Thyroid gland (tissue), 4 donors: Measurements from ENCODE around the gene LIN7A. TPM values are rescaled to one million over a fixed set of nuclear protein-coding genes. Genes with fewer than 3 reads are reported as not detected.
A peak's percentile ranks its signal among the peaks of the same experiment; 100 is the strongest.

ENCODE experiments used
- DNase-seq, 2 donors: peaks; one replicate each; pipeline ENCODE4 v3.0.0-alpha.2; 2019
- H3K27ac ChIP-seq, 3 donors: fragments of 200-600 bp; sonication (generic); 1 replicate in 2 of 3; 2 replicates in 1 of 3; pipeline ENCODE4 v1.5.1; 2016 to 2019; ENCODE audit warnings: mild to moderate bottlenecking in 1 of 3, moderate library complexity in 1 of 3
- H3K27me3 ChIP-seq: fragments of 200-600 bp; sonication (generic); one replicate; pipeline ENCODE4 v1.5.1; 2019
- H3K36me3 ChIP-seq, 2 donors: fragments of 200-600 bp; sonication (generic); one replicate each; pipeline ENCODE4 v1.5.1; 2016 to 2019
- H3K4me1 ChIP-seq, 2 donors: fragments of 200-600 bp; sonication (generic); one replicate each; pipeline ENCODE4 v1.5.1; 2017 to 2019
- H3K4me3 ChIP-seq, 3 donors: fragments of 200-600 bp; sonication (generic); replicated peaks in 1 of 3; 1 replicate in 2 of 3; 2 replicates in 1 of 3; pipeline ENCODE4 v1.5.1; 2016; ENCODE audit warnings: mild to moderate bottlenecking in 1 of 3
- H3K9me3 ChIP-seq: fragments of 200-600 bp; sonication (generic); one replicate; pipeline ENCODE4 v1.5.1; 2017
- CTCF ChIP-seq, 6 experiments: fragments of 200-600 bp in 3 of 6; fragments of 450-650 bp in 3 of 6; sonication (generic) in 3 of 6; IDR thresholded peaks; one replicate each; pipeline ENCODE4 v1.5.1; 2016 to 2019; ENCODE audit warnings: antibody characterized with exemption in 6 of 6, mild to moderate bottlenecking in 2 of 6, inconsistent platforms in 1 of 6, moderate library complexity in 1 of 6
- POLR2A ChIP-seq, 2 donors: fragments of 450-650 bp; IDR thresholded peaks; one replicate each; pipeline ENCODE4 v1.6.1; 2017; ENCODE audit warnings: antibody characterized with exemption in 2 of 2, mild to moderate bottlenecking in 2 of 2, moderate library complexity in 1 of 2
- WGBS, 2 donors: methylation state at CpG; one replicate each; pipeline ENCODE4 v1.1.5; 2017; 5-methylcytosine and 5-hydroxymethylcytosine counted together
- intact Hi-C: fragments of 100-400 bp; cut with DNase I; formaldehyde crosslinking; loops from one replicate; pipeline ENCODE4 v1.15.1; 2023
- total RNA-seq, 4 donors: library from RNA; depleted of rRNA; stranded (reverse); fragments of >200 nt; gene quantifications; one replicate each; pipeline ENCODE4 v1.2.3, GENCODE V29; 2016

LIN7A gene
- total RNA-seq, 4 donors from 2014 or later, result 7.9 to 21.4 (median 18.4) TPM

GRCh38 chr12:80857311-80857710 is 80.4 kb downstream of the LIN7A start:
- intact Hi-C loops, result no loop called here
- Histone ChIP-seq H3K9me3 (no peaks in the 10 kb centered on the region), H3K27me3 (no peaks in the 10 kb centered on the region), H3K4me1 (no peaks in the 10 kb centered on the region), H3K36me3 (no peaks in the 10 kb centered on the region), H3K27ac (no peak overlapping the region), H3K4me3 (no peak overlapping the region)
- DNase-seq, result no peak
- no peak for TF ChIP-seq CTCF (IDR thresholded peaks at IDR 0.05)
- TF ChIP-seq POLR2A (IDR thresholded peaks at IDR 0.05), result no peak
- WGBS, 2 donors, result 96 to 97% methylated on average over 1 of the region's 1 CpG

DNA sequence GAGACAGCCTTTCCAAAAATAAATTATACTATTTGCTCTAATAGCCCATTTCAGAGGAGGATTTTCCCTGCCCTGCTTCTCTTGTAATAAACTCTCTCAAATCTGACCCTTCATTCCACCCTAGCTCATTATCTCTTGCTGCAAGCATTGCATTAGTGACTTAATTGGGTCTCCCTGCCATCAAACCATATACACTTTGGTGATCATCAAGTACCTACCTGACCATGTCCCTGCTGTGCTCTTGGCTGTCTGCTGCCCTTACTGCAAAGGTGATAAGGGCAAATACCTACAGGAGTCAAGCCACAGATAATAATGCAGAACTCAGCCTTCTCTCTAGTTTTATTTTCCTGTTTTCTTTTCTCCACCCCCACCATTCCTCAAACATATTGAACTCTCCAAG is 88.4 kb downstream of the LIN7A start:
- Histone ChIP-seq H3K27me3 (no peaks in the 10 kb centered on the region), H3K9me3 (no peaks in the 10 kb centered on the region), H3K4me3 (no peak overlapping the region), H3K4me1 (peaks cover 10 to 11% of the 10 kb centered on the region in 2 donors), H3K27ac (no peak overlapping the region), H3K36me3 (no peaks in the 10 kb centered on the region)
- TF ChIP-seq CTCF (IDR thresholded peaks at IDR 0.05) (no peak), POLR2A (IDR thresholded peaks at IDR 0.05) (no peak)
- DNase-seq, result no peak
- intact Hi-C loops, result no loop called here

- intact Hi-C loops, result no loop called here
- Histone ChIP-seq H3K36me3 (no peaks in the 10 kb centered on the region), H3K9me3 (no peaks in the 10 kb centered on the region), H3K27ac (no peak overlapping the region), H3K4me3 (no peak overlapping the region), H3K27me3 (no peaks in the 10 kb centered on the region), H3K4me1 (peaks cover 10 to 11% of the 10 kb centered on the region in 2 donors)
- 95 to 96% methylated on average over 1 of the region's 1 CpG for WGBS, 2 donors
- DNase-seq, result no peak
- TF ChIP-seq CTCF (IDR thresholded peaks at IDR 0.05), result no peak
- no peak for TF ChIP-seq POLR2A (IDR thresholded peaks at IDR 0.05)
Measured at GRCh38 chr12:80848858-80849257, 88.9 kb downstream of the LIN7A start.

DNA sequence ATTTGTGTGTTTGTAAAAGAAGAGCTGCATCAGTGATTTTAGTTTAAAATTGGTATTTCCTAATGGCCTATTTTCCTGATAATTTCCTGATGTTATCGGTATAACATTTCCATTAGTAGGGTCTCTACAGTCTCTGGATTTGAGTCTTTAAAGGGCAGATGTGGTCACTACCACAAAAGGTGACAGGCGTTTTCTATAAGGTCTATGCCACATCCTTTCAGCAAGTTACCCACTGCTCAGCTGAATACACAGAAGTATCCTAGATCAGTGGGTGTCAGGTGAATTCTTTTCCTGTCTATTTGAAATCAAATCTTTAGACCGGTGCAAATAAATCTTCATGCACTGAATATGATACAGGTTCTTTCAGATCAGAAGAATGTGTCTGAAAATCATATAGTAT is 90.2 kb downstream of the LIN7A start:
- Histone ChIP-seq H3K27me3 (no peaks in the 10 kb centered on the region), H3K27ac (no peak overlapping the region), H3K4me1 (peaks cover 10 to 11% of the 10 kb centered on the region in 2 donors), H3K4me3 (no peak overlapping the region), H3K36me3 (no peaks in the 10 kb centered on the region), H3K9me3 (no peaks in the 10 kb centered on the region)
- intact Hi-C loops, result no loop called here
- WGBS, 2 donors, result 78 to 83% methylated on average over 3 of the region's 3 CpGs
- no peak for DNase-seq
- TF ChIP-seq POLR2A (IDR thresholded peaks at IDR 0.05) (no peak), CTCF (IDR thresholded peaks at IDR 0.05) (no peak)

DNA sequence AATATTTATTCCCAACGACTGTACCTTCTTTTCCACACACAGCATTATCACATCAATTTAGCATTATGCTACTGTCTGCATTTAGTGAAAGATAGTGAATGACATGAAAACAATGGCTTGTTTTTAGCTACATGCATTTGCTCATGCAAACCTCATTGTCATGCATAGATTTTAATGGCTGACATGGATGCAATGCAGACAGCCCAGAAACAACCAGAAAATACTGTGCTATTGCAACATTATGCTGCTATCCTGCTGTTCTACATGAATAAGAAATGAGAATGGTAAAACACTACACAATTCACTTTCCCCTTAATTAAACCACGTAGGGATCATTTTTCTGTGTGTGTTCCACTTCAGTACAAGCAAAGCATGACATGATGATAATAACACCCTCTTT is 90.8 kb downstream of the LIN7A start:
- peak overlapping the region in 1 of 3 donors; percentile 14 for H3K27ac ChIP-seq
- peaks cover 10 to 11% of the 10 kb centered on the region in 2 donors for H3K4me1 ChIP-seq
- intact Hi-C loops, result no loop called here
- no peak for DNase-seq
- TF ChIP-seq POLR2A (IDR thresholded peaks at IDR 0.05) (no peak), CTCF (IDR thresholded peaks at IDR 0.05) (no peak)
- 47 to 50% methylated on average over 2 of the region's 2 CpGs for WGBS, 2 donors
- H3K4me3 ChIP-seq, result no peak overlapping the region
- H3K9me3 ChIP-seq, result no peaks in the 10 kb centered on the region
- no peaks in the 10 kb centered on the region for H3K27me3 ChIP-seq
- H3K36me3 ChIP-seq, result no peaks in the 10 kb centered on the region
